Caco-2 (cell line): ENCODE results near the gene GPR32. TPM values are rescaled to one million over a fixed set of nuclear protein-coding genes. Genes with fewer than 3 reads are reported as not detected.
A peak's percentile ranks its signal among the peaks of the same experiment; 100 is the strongest.

Experiments
- BruUV-seq: library from RNA; stranded (reverse); fragments of 400-500 nt; replicated peaks from 2 replicates; lab custom pipeline; 2021; lab: Mats Ljungman, UMichigan
- CTCF ChIA-PET: fragments of 300-600 bp; sonication (Branson Sonifier 250); formaldehyde crosslinking; loops from one replicate; lab custom pipeline; 2022; ENCODE audit warnings: antibody characterized with exemption; lab: Charles Lee
- POLR2A ChIA-PET: fragments of 300-600 bp; sonication (Branson Sonifier 250); formaldehyde crosslinking; loops from one replicate; lab custom pipeline; 2022; ENCODE audit warnings: antibody characterized with exemption; lab: Charles Lee
- DNase-seq, 2 experiments: peaks; one replicate each; pipeline versions ENCODE4 v3.0.0 to v3.0.0-alpha.2; 2020 to 2022
- H3K27me3 ChIP-seq: replicated peaks from 2 replicates; pipeline ENCODE4 v1.6.0; 2011; ENCODE audit warnings: low read length; ENCODE audit not compliant: control insufficient read depth, insufficient read depth
- H3K36me3 ChIP-seq: 2 replicates; pipeline ENCODE4 v1.5.1; 2011; ENCODE audit warnings: low read length; ENCODE audit not compliant: control insufficient read depth, insufficient read depth
- H3K4me1 ChIP-seq: fragments of 250-450 bp; sonication (Bioruptor Pico); 2 replicates; pipeline ENCODE4 v1.5.1; 2020; ENCODE audit warnings: mild to moderate bottlenecking
- H3K4me3 ChIP-seq: 2 replicates; pipeline ENCODE4 v1.5.1; 2011; ENCODE audit warnings: low read depth, mild to moderate bottlenecking, control low read depth, low read length
- H3K9me3 ChIP-seq: fragments of 250-450 bp; sonication (Bioruptor Pico); 2 replicates; pipeline ENCODE4 v1.5.1; 2020; ENCODE audit warnings: mild to moderate bottlenecking, moderate library complexity
- H3K27ac Mint-ChIP-seq: one replicate; pipeline ENCODE4 v1.8.0; 2022; ENCODE audit warnings: mixed read lengths; ENCODE audit not compliant: unreplicated experiment
- H3K27me3 Mint-ChIP-seq: one replicate; pipeline ENCODE4 v1.8.0; 2022; ENCODE audit warnings: mixed read lengths; ENCODE audit not compliant: insufficient read depth, unreplicated experiment
- H3K36me3 Mint-ChIP-seq: one replicate; pipeline ENCODE4 v1.8.0; 2022; ENCODE audit warnings: mild to moderate bottlenecking, mixed read lengths; ENCODE audit not compliant: insufficient read depth, unreplicated experiment
- H3K4me1 Mint-ChIP-seq: one replicate; pipeline ENCODE4 v1.8.0; 2022; ENCODE audit warnings: low read depth, mixed read lengths; ENCODE audit not compliant: unreplicated experiment
- H3K4me3 Mint-ChIP-seq: one replicate; pipeline ENCODE4 v1.8.0; 2022; ENCODE audit warnings: mild to moderate bottlenecking, moderate library complexity, mixed read lengths; ENCODE audit not compliant: unreplicated experiment
- H3K9me3 Mint-ChIP-seq: one replicate; pipeline ENCODE4 v1.8.0; 2022; ENCODE audit warnings: mixed read lengths; ENCODE audit not compliant: unreplicated experiment
- intact Hi-C: fragments of 100-400 bp; cut with micrococcal nuclease; formaldehyde crosslinking; loops from one replicate; pipeline ENCODE4 v1.10.0; 2022; ENCODE audit not compliant: unreplicated experiment
- total RNA-seq: library from RNA; stranded (reverse); gene quantifications from 2 replicates; pipeline ENCODE4 v1.2.3, GENCODE V29; 2022
- TF ChIP-seq, protein P1 (sequence below), 2 experiments: fragments of 200-600 bp in 1 of 2; IDR thresholded peaks; 1 replicate in 1 of 2; 2 replicates in 1 of 2; pipeline versions ENCODE4 v1.5.1 to v1.8.0; 2011 to 2022; ENCODE audit warnings: antibody characterized with exemption in 1 of 2, control low read depth in 1 of 2, inconsistent platforms in 1 of 2, low read depth in 1 of 2, low read length in 1 of 2, mild to moderate bottlenecking in 1 of 2, moderate library complexity in 1 of 2; ENCODE audit not compliant: insufficient read depth in 1 of 2, severe bottlenecking in 1 of 2, unreplicated experiment in 1 of 2

The GPR32 gene
- total RNA-seq, 1 experiment from 2014 or later, result not detected

DNA sequence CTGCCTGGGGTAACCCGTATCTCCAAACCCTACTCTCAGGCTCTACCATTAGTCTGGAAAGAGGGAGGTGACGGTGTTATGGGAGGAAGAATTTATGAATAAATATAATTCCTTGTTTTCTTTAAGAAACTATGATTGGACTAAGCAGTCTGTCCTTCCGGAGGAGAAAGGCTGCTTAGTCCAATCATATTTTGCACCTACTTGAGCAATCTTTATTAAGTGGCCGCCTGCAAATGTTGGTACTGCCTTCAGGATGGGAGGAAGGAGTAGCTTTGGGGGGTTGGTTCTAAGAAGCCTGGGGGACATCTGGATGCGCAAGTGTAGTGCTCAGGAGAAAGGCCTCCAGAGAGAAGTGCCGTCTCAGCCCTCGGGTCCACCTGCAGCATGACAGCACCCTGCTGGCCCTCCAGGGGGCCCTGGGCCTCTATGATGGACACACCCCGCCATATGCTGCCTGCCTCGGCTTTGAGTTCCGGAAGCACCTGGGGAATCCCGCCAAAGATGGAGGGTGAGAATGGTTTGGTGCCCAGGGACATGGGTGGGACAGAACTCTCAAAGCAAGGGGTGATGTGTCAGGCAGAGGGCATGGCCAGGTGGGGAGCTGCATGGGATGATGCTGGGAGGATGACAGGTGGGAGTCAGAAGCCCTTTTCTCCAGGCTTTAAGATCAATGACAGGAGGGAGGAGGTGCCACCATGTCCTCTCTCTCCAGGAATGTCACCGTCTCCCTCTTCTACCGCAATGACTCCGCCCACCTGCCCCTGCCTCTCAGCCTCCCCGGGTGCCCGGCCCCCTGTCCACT is 24.0 kb downstream of the GPR32 start:
- ChIA-PET CTCF (no interaction called here), POLR2A (no interaction called here)
- TF ChIP-seq, protein P1, sequence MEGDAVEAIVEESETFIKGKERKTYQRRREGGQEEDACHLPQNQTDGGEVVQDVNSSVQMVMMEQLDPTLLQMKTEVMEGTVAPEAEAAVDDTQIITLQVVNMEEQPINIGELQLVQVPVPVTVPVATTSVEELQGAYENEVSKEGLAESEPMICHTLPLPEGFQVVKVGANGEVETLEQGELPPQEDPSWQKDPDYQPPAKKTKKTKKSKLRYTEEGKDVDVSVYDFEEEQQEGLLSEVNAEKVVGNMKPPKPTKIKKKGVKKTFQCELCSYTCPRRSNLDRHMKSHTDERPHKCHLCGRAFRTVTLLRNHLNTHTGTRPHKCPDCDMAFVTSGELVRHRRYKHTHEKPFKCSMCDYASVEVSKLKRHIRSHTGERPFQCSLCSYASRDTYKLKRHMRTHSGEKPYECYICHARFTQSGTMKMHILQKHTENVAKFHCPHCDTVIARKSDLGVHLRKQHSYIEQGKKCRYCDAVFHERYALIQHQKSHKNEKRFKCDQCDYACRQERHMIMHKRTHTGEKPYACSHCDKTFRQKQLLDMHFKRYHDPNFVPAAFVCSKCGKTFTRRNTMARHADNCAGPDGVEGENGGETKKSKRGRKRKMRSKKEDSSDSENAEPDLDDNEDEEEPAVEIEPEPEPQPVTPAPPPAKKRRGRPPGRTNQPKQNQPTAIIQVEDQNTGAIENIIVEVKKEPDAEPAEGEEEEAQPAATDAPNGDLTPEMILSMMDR (IDR thresholded peaks at IDR 0.05; ENCODE audit: insufficient read depth in 1 of 2, low read depth in 1 of 2, low read length in 1 of 2, severe bottlenecking in 1 of 2, unreplicated experiment in 1 of 2), result peak; percentile 11 to 34
- Histone ChIP-seq H3K27me3 (no peaks in the 10 kb centered on the region), H3K36me3 (peaks cover 8% of the 10 kb centered on the region), H3K9me3 (no peaks in the 10 kb centered on the region), H3K4me3 (no peak overlapping the region), H3K4me1 (no peaks in the 10 kb centered on the region)
- BruUV-seq, result no TSS peak
- Mint-ChIP-seq H3K36me3 (peaks cover 92% of the 10 kb centered on the region), H3K9me3 (no peaks in the 10 kb centered on the region), H3K27ac (peak overlapping the region; percentile 30), H3K27me3 (peaks cover 5% of the 10 kb centered on the region), H3K4me3 (no peak overlapping the region), H3K4me1 (peaks cover 7% of the 10 kb centered on the region)
- intact Hi-C loops, result loop anchor here (2.0 kb wide), 1 partner anchor 129 kb away; no protein-coding TSS in a partner anchor
- DNase-seq, result peak; percentile 69 to 71

DNA sequence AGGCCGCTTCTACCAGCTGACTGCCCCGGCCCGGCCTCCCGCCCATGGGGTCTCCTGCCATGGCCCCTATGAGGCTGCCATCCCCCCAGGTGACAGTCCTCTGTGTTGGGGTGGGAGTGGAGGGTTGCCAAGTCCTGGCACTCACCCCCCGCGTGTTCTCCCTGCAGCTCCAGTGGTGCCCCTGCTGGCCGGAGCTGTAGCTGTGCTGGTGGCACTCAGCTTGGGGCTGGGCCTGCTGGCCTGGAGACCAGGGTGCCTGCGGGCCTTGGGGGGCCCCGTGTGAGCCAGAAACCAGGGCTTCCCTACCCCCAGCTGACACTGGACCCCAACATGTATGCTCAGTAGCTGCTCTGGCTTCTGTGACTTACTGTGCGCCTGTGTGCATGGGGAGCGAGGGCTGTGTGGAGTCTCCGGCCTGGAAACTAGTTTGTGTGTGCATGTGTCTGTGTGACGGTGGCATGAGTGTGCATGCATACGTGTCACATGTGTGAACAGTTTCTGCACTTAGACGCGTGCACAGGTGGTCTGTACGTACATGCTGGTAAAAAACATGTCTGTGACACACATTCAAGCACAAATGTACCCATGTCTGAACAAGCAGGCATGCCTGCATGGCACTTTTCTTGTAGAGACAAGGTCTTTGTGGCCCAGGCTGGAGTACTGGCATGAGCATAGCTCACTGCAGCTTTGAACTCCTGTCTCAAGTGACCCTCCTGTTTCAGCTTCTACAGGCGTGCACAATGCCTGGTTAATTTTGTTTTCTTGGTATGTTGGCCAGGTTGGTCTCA is 24.8 kb downstream of the GPR32 start:
- Mint-ChIP-seq H3K9me3 (no peaks in the 10 kb centered on the region), H3K27me3 (peaks cover 5% of the 10 kb centered on the region), H3K4me3 (no peak overlapping the region), H3K4me1 (peaks cover 7% of the 10 kb centered on the region), H3K27ac (peak overlapping the region; percentile 30), H3K36me3 (peaks cover 96% of the 10 kb centered on the region)
- ChIA-PET POLR2A (no interaction called here), CTCF (interaction anchor here (0.6 to 1.0 kb wide), 2 partner anchors 12 to 70 kb away, joined by 3 to 6 read pairs; no protein-coding TSS in a partner anchor)
- peak; percentile 58 to 65 for DNase-seq
- TF ChIP-seq, protein P1 (IDR thresholded peaks at IDR 0.05; ENCODE audit: insufficient read depth in 1 of 2, low read depth in 1 of 2, low read length in 1 of 2, severe bottlenecking in 1 of 2, unreplicated experiment in 1 of 2), result peak in 1 of 2 experiments; percentile 40
- Histone ChIP-seq H3K9me3 (no peaks in the 10 kb centered on the region), H3K4me3 (no peak overlapping the region), H3K27me3 (no peaks in the 10 kb centered on the region), H3K4me1 (no peaks in the 10 kb centered on the region), H3K36me3 (peaks cover 10% of the 10 kb centered on the region)
- no TSS peak for BruUV-seq
- intact Hi-C loops, result loop anchor here (2.0 kb wide), 1 partner anchor 128 kb away; no protein-coding TSS in a partner anchor

DNA sequence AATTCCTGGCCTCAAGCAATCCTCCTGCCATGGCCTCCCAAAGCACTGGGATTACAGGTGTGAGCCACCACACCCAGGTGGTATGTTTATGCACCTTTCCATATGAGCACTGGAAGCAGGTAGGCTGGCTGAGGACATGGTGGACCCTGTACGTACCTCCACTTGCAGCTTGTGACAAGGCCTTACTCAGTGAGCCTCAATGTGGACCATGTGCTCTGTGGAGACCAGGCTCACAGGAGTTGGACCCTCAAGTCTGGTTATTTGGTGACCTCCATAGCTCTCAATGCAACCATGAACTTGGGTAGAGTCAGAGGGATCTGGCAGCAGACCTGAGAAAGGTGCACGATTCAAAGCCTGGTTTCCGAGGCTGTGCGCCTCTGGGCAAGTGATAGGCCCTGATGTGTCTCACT is 25.4 kb downstream of the GPR32 start:
- no peaks in the 10 kb centered on the region for H3K9me3 Mint-ChIP-seq
- peaks cover 7% of the 10 kb centered on the region for H3K4me1 Mint-ChIP-seq
- DNase-seq, result no peak
- TF ChIP-seq, protein P1 (IDR thresholded peaks at IDR 0.05; ENCODE audit: insufficient read depth in 1 of 2, low read depth in 1 of 2, low read length in 1 of 2, severe bottlenecking in 1 of 2, unreplicated experiment in 1 of 2), result no peak
- CTCF ChIA-PET, result interaction anchor here (0.6 to 1.0 kb wide), 2 partner anchors 13 to 71 kb away, joined by 3 to 6 read pairs; no protein-coding TSS in a partner anchor
- POLR2A ChIA-PET, result interaction anchor here (1.3 kb wide), 1 partner anchor 9 kb away, joined by 5 read pairs; no protein-coding TSS in a partner anchor
- intact Hi-C loops, result loop anchor here (2.0 kb wide), 1 partner anchor 127 kb away; no protein-coding TSS in a partner anchor
- Histone ChIP-seq H3K4me3 (no peak overlapping the region), H3K27me3 (no peaks in the 10 kb centered on the region), H3K9me3 (no peaks in the 10 kb centered on the region), H3K4me1 (no peaks in the 10 kb centered on the region), H3K36me3 (peaks cover 10% of the 10 kb centered on the region)
- H3K27me3 Mint-ChIP-seq, result peaks cover 5% of the 10 kb centered on the region
- H3K4me3 Mint-ChIP-seq, result no peak overlapping the region
- H3K36me3 Mint-ChIP-seq, result peaks cover 100% of the 10 kb centered on the region
- H3K27ac Mint-ChIP-seq, result no peak overlapping the region
- BruUV-seq, result no TSS peak
